SK-N-DZ (cell line): Measurements from ENCODE around the gene PDILT.

Experiments used
- DNase-seq: peaks from one replicate; pipeline ENCODE4 v3.0.0-alpha.2; 2015; ENCODE audit warnings: low spot score

PDILT gene

DNA sequence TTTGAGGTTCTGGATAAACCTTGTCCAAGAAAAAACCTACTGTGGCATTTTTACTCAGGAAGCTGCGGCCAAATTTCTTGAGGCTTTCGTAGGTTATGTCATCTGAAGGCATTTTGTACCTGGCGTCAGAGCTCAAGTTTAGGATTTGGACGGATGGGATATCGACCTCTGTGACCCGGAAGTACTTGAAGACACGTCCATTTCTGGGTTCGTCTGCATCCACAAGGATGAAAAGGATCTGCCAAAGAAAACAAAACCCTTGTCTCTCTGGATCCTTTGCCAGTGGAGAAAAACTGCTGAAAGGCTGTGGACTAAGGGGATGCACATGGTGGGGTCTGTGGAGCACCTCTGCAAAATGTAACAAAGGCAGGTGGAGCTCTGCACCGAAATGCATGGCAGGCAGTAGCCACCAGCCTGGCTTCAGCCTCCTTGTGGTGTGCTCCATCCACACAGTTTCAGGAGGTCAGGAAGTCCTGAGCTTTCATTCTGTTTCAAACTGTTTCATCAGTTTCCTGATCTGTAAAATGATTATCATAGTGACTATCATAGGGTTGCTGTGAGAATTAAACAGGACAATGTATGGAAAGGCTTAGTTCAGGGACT, 35.0 kb downstream of the PDILT start:
- DNase-seq, result no peak

DNA sequence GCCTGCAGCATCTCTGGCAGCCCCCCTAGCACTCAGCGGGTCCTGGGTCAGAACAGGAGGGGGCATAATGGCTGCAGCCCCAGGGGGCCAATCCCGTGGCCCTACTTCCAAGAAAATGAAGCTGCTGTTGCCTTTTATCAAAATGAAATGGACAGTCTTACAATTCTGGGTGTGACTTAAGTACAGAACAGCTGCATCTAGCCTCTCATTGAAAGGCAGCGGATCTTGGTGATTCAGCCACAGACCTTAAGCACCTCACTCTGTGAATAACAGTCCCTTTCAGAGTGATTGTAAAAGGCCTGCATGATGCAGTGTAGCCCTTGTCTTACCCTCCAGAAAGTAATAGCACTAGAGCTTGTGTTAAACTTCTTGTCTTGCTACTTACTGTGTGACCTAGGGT, 40.5 kb downstream of the PDILT start:
- no peak for DNase-seq

DNA sequence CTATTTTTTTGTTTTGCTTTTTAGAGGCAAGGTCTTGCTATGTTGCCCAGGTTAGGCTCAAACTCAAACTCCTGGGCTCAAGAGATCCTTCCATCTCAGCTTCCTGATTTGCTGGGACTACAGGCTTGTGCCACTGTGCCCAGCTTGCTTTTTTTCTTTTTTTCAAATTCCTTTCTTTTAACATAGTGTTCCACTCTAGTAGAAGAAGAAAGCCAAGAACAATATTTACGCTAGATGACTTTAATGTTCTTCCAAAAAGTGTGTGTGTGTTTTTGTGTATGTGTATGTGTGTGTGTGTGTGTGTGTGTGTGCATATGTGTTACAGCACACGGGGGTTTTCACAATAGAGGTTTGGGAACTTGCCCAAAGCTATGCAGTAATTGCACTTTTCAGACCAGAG, 41.3 kb downstream of the PDILT start:
- no peak for DNase-seq

DNA sequence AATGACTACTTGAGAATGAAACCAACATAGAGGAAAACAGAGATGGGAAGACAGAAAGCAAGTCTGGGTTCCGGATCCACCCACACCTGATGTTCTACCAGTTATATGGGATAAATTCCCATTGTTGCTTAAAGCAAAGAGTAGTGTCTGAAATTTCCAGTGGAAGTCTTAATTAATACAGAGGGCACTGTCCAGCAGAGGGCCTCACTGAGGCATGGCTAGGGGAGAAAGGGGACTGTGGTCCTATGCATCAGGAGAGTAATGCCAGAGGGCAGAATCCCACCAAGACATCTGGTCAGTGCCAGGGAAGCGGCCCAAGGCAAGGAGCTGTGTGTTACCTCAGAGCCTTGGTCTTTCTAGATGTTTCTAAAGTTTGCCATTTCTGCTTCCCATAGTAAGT, 44.5 kb downstream of the PDILT start:
- DNase-seq, result no peak

DNA sequence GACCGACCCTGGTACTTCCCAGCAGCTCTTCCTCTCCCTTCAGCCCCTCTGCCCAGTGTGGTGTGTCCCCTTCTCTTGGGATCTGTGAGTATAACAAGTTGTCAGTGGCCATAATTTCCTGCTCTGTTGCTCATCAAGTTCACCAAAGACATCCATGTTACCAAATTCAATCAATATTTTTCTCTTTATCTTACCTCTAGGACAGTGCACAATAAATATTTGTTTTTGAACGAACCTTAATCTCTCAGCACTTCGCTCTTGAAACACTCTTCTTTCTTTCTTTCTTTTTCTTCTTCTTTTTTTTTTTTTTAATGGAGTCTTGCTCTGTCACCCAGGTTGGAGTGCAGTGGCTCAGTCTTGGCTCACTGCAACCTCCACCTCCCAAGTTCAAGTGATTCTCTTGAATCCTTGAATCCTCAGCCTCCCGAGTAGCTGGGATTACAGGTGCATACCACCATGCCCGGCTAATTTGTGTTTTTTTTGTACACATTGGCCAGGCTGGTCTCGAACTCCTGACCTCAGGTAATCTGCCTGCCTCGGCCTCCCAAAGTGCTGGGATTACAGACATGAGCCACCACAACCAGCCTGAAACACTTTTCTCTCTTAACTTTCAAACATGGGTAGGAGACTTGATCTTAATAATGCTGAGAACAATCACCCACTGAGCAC, 49.3 kb downstream of the PDILT start:
- DNase-seq, result no peak

DNA sequence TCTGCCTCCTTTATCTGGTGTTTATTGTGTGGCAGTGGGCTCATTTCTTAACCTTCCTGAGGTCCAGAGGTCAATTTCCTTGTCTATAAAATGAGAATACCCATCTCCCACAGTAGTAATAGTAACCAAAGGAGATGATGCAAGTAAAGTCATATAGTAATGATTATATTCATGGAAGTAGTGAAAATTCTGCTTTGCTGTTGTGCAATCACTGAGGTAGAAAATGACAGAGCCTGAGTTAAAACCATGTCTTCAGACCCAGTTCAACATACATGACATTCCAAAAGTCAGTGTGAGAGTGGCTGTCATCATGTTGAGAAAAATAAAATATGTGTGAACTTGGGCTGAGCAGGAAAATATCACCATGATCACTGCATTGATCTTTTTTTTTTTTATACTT, 51.2 kb downstream of the PDILT start:
- DNase-seq, result no peak

DNA sequence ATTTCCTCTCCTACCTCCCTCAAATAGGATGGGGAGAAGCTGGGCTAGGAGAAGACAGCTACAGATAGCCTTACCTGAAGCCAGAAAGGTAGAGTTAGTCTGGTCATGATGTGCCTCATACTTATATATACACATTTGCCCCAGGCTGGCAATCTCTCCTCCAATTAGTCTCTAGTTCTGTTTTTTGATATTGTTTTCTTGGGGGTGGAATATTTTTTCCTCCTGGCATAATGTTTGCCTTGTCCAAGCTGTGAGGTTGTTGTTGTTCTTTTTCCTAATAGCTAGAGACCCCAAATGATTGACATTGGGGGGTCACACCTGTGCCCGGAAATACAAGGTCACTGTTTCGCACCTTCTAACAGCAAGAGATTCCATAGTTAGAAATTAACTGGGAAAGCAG, 51.9 kb downstream of the PDILT start, which contains the start of gene UMOD:
TSS of gene UMOD (minus strand) at position 101 of the 400 bp plus-strand sequence. CDS start 1,978 bp downstream, outside the sequence.
- DNase-seq, result no peak

DNA sequence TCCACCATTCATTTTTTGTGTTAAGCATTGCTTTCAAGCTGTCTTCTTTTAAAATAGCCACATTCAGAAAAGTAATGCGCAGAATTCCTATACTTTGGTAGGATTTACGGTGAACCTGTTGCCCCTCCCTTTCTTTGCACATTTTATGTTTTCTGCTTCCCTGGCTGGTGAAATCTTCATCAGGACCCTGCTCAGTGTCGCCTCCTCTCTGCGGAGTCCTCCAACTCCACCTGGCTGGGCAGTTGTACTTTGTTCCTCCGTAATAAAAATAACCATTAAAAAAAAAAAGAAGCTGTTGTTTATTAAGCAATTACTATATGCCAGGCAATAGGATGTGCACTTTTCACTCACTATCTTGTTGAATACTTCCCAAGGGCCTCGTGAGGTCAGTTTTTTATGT, 54.9 kb downstream of the PDILT start:
- DNase-seq, result no peak

DNA sequence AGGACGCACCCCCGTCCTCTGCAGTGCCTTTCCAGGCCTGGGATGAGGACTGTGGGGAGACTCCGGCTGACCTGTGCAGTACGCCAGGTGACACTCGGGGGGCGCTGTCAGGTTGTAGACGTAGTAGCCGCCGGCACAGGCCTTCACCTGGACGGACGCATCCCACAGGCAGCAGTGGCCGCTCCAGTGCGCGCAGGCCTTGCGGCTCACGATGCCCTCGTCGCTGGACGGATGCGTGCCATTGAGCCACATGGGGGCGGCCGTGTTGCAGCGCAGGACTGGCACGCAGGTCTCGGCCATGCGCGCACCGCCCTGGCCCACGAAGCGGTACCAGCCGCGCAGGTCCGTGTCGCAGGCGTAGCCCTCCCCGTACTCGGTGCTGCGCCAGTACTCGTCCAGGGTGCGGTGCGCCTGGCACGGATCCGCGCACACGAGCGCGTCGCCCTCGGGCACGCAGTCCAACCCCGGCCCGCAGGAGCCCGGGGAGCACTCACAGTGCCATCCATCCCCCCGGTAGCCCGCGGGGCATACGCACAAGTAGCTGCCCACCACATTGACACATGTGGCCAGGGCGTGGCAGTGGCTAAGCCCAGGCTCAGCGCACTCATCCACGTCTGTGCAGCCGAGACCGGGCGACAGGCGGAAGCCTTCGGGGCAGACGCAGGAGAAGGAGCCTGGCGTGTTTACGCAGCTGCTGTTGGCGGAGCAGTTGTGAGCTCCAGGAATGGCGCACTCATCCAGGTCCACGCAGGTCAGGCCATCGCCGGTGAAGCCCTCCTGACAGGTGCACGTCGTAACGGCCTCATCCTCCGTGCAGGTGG, 56.0 kb downstream of the PDILT start:
- no peak for DNase-seq

DNA sequence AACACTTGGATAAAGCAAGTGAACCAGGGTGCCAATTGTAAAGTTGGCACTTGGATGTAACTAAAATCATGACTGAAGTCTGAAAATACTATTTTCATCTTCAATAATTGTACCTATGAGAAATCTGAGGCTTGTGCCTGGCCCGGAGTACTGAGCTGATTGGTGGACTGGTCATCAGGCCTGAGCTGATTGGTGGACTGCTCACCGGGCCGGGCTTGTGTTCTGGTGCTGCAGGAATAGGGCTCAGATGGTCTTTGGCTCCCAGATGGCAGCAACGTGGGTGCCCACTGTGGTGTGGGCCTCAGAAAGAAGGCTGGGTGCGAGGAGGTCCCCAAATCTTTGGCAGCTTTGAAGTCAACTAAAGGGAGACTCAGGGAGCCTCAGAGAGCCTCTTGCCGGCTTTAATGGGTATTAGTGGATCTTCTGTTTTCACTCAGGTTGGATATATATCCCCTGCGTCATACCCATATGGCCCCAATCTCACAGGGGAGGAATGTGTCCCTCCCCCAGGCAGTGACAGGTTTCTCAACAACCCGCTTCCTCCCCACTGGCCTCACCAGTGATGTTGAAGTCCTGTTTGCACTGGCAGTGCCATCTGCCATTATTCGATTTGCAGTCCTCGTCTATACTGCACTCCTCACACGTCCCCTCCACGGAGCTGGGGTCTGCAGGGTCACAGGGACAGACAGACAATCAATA, 56.7 kb downstream of the PDILT start:
- DNase-seq, result no peak

DNA sequence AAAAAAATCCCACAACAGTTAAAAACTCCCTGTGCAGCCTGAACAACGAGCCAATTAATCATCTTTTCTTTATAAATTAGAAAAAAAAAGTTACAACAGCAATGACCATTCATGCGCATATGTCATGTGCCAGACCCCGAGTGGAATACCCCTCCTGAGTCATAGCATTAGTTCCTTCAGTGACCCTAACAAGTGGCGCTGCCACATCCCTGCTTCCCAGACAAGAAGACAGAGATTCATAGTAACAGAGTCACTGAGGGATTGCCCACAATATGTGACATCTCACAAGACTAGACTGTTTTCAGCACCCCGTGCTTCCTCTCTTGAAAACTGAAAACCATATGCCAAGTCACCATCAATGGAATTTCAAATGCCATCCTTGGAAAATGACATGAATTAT, 59.9 kb downstream of the PDILT start:
- no peak for DNase-seq

DNA sequence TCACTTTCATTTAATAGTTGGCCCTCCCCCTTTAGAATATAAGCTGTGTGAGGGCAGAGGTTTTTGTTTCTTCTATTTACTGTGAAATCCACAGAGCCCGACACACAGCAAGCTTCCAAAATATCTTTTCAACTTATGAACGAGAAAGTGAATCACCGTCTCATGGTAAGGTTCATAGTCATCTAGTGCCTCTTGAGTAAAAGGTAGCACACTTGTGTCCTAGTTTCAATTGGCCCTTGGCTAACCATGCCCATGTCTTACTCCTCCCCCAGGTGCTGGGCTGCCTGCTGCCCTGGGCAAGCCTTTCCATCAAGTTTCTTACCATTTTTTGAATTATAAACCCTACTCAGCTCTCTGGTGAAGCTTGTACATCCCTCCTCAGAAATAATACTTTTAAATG, 64.8 kb downstream of the PDILT start:
- DNase-seq, result no peak

DNA sequence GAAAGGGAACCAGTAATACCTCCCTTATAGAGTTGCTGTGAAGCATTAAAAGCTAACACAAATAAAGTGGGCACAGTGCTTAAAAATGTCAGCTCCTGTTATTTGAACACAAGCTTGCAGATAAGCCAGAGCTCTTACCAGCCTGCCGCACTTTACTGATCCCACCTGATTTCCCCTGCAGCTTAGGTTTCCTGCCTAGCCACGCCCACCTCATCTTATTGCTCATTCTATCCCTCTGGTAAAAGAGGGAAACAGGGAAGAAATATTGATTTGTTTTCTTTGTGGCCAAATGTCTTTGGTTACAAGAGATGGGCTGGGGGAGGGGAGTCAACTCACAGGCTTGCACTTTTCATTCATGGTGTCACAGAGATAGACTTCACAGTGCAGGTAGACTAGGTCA, 67.6 kb downstream of the PDILT start:
- DNase-seq, result no peak

DNA sequence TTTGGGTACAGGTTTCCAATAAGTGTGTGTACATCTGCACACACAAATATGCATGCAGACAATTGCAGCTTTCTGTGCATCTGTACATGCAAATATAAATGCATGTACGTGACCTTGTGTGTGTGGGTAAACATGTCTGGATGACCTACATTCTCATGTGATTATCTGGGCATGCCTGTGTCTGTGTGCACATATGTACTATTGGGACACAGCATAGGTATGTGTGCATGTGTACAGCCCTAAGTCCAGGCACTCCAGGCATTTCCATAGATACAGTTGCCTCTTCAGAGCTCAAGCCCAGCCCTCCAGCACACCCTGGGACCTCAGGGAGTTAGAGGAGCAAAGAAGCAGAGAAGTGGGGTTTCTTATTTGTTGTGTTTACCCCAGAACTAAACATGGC, 70.1 kb downstream of the PDILT start:
- no peak for DNase-seq

DNA sequence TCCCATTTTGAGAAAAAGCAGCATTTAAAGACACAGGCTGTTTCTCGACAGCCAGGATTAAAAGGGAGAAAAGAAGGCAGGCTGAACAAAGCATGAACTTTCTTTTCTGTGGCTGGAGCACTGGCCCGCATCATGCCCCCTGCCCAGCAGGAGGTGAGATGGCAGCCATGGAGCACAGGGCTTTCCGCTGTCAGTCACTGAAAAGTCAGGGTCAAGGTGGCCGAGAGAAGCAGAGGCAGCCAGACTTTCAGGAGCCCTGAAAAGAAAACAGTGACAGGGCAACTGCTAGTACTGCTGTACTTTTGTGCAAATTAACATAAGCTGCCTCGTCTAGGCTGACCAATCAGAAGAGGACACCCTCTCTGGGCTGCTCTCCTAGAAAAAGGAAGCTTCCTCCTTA, 71.4 kb downstream of the PDILT start:
- no peak for DNase-seq

DNA sequence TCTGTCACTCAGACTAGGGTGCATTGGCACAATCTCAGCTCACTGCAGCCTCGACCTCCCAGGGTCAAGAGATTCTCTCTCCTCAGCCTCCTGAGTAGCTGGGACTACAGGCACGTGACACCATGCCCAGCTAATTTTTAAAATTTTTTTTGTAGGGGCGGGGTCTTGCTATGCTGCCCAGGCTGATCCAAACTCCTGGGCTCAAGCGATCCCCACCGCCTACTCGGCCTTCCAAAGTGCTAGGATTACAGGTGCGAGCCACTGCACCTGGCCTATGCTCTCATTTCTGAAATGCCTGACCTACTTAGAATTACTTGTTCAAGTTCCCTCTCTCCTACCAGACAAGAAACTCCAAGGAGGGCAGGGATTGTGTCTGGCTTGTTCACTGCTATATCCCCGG, 72.1 kb downstream of the PDILT start:
- no peak for DNase-seq

DNA sequence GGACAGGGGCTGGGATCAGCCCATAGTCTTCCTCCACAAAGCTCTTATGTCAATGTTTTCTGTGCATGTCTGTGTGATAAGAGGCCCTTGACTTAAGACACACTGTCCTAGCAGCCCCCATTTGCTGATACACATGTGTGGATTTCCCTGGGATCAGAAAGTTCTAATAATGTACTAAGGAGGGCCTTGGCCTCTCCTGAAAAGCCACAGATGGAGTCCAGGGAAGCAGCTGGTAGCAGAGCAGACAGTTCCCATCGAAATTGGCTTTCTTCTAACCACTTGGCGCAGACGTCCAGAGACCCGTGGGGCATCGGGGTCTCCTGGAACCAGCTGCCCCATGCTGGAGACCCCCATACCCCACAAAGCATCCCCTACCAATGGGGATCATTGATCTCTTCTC, 72.9 kb downstream of the PDILT start:
- no peak for DNase-seq

DNA sequence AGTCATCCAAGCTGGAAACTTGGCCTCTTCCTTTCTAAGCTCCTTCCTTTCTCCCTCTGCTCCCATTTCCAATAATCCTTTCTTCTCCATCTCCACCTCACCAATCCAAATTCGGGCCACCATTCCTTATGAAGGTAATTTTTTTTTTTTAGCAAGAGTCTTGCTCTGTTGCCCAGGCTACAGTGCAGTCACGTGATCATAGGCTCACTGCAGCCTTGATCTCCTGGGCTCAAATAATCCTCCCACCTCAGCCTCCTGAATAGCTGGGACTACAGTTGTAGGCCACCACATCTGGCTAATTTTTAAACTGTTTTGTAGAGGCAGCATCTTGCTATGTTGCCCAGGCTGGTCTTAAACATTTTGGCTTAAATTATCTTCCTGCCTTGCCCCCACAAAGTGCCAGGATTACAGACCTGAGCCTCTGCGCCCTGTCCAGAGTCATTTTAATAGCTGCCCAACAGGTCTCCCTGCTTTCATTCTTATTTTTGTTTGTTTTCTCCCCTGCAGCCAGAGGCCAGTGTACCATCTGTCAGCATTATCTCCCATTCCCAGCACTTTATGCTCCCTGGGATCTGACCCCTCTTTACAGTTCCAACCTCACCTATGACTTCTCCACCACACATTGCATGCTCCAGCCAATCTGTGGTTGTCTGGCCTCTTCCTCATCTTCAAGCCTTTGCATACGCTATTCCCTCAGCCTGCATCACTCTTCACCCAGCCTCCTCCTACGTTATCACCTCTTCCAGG, 75.0 kb downstream of the PDILT start:
- DNase-seq, result no peak

DNA sequence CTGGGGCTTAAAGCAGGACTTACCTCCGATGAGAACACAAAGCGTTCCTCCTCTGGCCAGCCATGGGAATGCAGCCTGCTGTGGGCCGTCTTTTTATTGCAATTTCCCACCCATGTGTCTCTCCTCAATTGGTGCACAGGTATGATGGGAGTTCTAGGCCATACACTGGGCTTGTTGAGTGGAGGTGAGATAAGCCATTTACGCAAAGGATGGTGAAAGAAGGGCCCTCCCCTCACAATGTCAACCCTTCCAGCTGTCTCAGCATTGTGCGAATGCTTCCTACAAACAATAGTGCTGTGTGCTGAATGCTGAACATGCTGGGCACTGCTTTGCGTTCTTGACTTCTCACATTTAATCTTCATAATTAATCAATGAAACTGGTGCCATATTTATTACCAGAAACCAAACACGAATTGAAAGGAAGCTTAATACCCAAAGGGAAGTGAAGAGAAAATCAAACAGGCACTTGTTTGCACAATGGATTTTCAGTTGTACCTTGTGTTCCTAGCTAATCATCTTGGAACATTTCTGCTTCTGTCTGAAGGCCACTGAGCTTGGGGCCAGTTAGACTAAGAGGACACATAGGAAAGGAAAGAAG, 77.0 kb downstream of the PDILT start, which contains the start of gene GP2:
TSS of gene GP2 (minus strand) at position 70 of the 598 bp plus-strand sequence. CDS start 1,082 bp downstream, outside the sequence.
- no peak for DNase-seq

DNA sequence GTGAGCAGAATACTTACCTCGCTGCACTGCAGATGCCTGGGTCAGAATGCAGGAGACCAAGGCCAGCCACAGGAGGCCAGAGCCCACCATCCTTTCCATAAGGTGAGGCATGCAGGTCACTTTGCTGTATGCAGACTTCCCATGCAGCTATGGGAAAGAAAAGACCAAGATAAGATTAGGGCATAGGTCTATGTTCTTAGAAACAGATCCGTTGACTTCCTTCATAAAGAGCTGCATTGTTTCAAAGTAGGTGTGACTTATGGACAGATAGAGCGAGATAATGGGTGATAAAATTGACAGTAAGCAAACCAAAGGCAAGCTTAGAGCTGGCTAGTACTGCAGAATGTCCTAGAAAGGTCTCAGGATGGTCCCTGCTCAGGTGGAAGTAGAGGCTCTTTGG, 78.2 kb downstream of the PDILT start:
- DNase-seq, result no peak

DNA sequence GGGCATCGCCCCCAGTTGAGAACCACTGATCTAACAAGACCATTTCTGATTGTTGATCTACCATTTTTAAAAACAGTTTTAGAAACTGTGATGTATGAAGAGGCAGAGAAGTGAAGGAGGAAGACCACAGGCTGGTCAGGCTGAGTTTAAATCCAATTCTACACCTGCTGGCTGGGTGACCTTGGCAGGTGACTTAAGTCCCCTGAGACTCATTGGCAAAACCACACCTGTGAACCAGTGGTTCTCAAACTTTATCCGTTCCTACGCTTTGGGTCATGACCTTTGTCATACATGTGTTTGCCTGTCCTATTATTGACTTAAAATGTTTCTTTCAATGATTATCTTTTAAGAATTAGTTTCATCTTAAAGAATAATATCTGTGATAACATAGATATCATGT, 79.5 kb downstream of the PDILT start:
- DNase-seq, result no peak
